Activated effector memory CD4-positive, alpha-beta T cell treated with Interleukin-2 at 50 U/mL for 16 hours (primary cell): ENCODE results near the gene SCIN.

Source experiments
- DNase-seq: peaks from one replicate; pipeline ENCODE4 v3.0.0-alpha.2; 2020

SCIN gene

DNA sequence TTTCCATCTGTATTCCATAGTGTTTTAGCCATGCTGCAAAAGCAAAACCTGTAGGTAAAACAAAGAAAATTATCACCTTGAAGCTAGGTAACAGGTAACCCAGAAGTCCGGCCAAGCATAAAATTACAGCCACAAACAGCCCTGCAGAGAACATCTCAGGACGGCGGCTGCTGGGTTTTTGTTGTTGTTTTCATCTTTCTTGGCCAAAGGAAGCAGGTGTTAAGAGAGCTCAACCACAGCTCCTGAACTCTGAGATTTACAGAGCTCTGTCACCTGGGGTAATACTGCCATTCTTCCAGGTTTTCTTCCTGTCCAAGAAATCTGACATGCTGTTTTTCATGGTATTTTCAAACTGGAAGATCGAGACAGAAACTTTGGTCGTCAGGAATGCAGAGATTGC lies 847 bp upstream of the SCIN start:
- no peak for DNase-seq

DNA sequence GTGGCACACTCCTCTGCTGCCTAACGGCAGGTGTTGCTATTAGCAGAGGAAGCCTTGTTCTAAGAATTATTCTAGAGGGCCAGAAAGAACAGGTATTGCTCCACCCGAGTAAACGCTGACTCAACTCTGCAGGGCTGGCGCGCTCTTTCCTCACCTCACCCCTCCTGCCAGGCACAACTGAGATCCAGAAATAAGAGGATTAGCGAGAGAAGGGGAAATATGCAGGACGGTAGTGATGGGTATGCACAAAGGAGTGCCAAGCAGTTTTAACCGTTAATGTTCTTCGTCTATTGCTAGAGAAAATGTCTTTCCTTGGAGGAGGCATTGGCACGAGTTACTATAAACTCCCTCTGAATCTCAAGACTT lies 369 bp upstream of the SCIN start:
- DNase-seq = no peak

DNA sequence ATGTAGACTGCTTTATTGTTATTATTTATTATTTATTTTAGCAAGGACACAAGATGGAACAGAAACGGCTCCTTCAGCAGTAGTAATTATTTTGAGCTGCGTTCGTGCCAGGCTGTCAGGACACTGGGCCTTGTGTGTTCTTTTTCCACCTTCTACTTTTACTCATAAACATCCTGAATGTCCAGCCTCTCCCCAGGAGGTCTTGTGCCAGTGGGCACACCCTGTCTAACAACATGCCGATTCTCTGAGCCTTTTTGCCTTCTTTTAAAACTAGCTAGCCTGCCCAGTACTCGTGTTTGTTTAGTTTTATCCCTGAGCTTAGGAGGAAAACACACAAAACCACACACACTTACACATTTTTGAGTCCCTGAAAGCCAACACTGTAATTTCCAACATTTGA lies 1.2 kb downstream of the SCIN start:
- no peak for DNase-seq

DNA sequence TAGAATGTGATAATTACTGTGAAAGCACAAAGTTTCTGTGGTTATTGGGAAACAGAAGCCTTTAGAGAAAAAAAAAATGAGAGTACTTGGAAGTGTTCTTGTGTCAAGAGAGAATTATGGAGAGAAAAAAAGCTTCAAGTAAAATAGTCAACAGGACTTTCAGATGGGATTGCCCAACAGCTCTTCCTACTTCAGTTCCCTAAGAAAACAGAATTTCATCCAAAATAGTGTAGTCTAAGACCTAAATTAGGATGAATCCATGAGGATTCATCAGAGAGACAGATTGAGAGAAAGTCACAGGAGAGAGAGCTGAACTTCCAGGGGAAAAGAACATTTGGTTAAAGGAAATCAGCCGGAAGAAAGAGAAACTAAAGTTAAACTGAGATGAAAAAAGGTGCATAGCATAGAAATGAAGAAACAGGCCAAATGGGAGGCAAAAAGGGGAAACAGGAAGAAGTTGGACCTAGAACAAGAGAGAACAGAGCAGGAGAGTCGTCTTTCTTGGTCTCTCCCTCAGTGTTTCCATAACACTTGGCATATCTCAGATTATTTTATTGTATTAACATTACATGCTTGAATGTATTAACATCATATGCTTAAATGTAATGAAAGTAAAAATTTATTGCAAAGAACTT lies 2.5 kb downstream of the SCIN start:
- no peak for DNase-seq

DNA sequence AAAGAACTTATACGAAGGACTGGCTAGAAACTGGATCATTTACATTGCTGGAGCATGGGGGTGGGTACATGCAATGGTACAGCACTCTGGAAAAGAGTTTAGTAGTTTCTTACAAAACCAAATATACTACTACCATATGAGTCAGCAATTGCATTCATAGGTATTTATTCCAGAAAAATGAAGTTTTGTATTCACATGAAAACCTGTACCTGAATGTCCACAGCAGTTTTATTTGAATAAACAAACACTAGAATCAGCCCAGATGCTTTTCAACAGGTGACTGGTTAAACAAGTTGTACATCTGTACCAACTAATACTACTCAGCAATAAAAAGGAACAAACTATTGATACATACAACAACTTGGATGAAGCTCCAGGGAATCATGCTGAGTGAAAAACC lies 3.4 kb downstream of the SCIN start:
- DNase-seq = no peak

DNA sequence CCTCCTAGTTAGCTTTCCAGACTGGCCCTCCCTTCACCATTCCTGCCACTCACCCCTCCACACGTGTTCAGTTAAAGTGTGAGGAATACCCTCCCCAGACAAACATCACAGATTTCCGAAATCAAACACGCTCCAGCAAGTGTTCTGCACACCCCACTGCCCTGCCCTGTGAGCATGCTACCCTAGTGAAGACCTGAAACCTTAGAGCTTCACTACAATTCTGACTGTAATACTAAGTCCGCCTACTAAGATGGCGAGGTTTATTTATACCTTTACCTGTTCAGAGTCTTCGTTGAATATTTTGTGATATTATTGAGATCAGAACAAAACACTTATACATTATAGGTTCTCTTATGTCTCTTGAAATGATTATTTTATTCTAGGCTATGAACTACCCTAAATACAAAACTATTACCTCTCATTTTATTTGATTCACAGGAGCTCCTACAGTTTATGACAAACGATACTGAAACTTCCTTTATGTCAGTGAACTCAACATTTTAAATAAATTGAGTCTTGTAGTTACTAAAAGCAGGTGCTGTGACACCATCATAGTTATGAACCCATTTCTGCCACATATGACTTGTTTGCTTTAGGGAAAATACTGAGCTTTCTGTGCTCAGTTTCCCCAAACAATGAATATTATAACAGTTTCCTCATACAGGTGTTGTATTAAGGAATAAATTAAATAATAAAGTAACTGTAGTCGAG lies 8.6 kb downstream of the SCIN start:
- no peak for DNase-seq

DNA sequence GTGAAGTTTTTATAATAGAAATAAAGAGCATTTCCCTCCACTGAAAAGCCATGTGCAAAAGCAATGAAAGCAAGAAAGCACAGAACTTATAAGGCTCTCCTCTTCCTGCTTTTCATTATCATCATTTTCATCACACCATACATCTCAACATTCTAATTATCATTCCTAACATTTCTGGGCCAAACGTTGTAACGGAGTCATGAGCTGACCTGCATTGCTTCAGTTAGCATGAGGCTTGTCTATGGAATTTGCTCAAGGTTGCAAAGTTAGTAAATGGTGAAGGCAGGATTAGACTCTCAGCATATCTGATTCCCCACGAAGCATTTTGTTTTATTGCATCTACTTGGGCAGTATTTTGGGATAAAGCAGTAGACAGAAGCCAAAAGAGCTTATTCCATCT lies 11.4 kb downstream of the SCIN start:
- DNase-seq = no peak

DNA sequence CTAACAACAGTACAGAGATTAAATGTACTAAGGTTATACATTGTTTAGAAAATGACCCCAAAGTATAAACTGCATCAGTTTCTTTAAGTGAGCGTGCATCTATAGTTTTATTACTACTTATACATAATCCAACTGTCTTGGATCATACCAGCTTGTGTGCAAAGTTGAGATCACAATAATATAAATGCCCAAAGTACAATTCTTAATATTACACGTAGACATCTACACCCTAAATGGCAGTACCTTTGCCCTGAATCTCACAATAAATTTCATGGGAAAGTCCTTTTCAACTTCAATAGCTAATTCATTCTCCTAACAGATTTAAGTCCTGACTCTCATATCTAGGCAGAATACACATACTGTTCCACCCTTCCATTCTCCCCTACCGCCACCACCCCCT lies 11.8 kb downstream of the SCIN start:
- no peak for DNase-seq

DNA sequence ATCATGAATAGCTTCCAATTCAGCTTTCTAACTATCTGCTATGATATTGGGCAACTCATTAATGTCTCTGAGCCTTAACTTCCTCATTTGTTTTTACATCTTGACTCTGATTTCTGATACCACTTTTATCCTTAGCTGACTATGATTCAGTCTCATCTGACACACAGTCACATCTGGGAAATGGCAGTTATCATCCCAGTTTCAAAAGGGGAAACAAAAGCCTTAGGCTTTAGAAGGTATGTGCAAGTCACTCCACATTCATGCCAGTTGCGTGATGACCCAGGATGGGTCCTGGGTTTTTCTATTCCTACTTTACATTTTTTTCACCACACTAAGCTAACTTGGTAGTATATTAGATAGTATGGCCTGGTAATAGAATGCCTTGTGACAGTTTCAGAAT lies 12.7 kb downstream of the SCIN start:
- no peak for DNase-seq

DNA sequence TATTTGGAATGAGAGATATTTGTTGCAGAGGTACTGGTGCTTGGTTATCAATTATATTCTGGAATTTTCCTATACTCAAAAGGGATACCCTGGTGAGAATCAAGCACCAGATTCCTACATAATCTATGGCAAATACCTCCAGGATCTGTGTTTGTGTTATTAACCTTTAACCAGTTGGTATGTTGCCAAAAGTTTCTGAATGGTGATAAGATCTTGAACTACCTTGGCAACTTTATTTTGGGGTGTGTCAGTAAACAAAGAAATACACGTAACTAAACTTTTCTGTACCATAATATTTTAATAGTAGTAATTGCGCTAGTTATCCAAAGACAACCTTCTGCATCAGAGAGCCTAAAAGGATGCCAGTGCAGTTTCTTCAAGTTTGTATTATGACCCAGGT lies 13.4 kb downstream of the SCIN start:
- DNase-seq = no peak

DNA sequence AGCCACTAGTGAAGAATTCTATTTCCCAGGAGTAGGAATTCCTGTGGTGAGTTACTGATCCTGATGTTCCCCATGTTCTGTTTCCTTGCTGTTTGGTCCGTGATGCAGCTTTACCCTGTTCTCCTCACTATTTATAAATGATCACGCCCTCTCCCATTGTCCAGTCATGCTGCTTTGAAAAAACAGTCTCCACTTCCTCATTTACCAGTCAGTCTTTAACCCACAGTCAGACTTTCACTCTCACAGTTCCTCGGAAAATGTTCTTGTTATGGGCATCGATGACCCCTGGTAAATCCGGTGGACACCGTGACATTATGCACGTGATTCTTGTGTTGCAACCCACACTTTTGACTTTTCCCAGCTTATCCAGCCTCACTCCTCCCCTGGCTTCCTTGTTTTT lies 14.4 kb downstream of the SCIN start:
- no peak for DNase-seq

DNA sequence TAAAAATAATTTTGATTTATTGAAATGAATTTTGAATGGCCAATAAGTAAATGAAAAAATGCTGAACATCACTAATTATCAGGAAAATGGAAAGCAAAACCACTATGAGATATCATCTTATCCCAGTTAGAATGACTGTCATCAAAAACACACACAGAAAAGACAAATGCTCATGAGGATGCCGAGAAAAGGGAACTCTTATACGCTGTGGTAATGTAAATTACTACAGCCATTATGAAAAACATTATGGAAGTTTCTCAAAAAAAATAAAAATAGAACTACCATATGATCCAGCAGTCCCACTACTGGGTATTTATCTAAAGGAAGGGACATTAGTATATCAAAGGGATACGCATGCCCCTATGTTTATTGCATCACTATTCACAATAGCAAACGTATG lies 15.8 kb downstream of the SCIN start:
- no peak for DNase-seq

DNA sequence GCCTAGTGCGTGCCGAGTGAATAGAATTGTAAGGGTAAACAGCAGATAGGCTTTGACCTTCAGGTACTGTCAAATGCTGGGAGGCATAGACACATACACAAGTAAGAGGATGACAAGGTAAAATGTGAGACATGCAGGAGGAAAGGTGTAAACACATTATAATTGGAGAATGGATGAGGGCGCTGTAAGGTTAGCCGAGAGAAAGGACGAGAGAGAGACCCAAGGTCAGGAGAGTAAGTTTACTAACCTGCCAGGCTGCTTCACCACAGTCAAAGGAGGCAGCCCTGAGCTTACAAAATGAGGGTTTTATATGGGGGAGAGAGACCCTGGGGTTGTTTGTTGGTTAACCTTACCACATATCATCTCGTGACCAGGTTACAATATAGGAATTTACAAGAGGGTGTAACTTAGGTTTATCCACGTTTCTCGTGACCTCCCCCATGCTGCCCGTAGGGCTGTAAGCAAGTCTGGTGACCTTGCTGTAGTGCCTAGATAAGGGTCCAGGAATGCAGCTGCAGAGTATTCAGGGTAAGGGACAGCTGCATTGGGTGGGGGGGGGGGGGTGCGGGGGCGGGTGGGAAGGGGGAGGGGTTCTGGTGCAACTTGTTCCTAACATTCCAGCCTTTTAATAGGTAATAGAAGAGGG lies 17.9 kb downstream of the SCIN start:
- DNase-seq = no peak

DNA sequence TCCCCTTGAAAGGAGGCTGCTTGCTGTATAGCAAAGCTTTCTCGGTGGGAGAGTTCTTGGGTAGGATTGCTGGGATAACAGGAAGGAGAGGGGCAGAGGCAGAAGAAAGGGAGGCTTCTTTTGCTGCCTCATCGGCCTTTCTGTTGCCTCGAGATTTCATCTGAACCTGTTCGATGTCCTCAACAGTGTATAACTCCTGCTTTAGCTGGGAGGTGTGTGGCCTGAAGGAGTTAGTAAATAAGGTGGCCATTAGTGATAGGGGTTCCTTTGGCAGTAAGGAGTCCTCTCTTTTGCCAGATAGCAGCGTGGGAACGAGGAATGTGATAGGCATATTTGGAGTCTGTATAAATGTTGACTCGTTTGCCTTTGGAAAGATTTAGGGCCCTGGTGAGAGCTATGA lies 20.0 kb downstream of the SCIN start:
- DNase-seq = no peak

DNA sequence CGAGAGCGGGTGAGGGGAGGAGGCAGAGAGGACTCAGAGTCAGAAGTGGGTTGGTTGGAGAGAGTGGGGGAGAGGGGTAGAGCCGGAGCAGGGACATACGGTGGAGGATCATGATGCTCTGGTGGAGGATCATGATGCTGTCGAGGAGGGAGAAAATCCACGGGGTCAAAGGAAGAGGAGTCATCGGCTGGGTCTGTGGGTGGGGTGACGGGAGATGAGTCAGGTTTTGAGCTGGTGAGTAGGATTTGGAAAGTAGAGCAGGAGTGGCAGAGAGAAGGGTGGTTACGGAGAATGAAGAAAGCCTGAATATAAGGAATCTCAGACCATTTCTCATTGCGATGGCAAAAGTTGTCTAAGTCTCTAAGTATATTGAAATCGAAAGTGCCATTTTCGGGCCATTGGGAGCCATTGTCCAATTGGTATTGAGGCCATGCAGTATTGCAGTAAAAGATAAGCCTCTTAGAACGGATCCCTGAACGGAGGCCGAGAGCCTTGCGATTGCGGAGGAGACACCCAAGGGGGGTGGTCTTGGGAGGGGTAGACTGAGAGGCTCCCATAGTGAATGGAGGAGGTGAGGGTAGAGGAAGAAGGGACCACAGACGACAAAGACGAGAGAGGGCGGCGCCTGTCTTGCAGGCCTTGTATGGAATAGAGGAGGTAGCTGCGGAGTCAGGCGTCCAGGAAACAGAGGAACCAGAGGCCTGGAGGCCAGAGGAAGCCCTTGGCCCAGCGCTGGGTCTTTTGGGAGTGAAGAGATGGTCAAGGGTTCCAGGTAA lies 23.8 kb downstream of the SCIN start:
- no peak for DNase-seq

DNA sequence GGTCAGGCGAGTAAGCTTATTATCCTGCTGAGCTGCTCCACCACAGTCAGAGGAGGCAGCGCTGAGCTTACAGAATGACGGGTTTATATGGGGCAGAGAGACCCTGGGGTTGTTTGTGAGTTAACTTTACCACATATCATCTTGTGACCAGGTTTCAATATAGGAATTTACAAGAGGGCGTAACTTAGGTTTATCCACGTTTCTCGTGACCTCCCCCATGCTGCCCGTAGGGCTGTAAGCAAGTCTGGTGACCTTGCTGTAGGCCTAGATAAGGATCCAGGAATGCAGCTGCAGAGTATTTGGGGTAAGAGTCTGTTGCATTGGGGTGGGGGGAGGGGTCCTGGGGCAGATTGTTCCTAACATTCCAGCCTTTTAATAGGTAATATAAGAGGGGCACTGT lies 24.6 kb downstream of the SCIN start:
- no peak for DNase-seq

DNA sequence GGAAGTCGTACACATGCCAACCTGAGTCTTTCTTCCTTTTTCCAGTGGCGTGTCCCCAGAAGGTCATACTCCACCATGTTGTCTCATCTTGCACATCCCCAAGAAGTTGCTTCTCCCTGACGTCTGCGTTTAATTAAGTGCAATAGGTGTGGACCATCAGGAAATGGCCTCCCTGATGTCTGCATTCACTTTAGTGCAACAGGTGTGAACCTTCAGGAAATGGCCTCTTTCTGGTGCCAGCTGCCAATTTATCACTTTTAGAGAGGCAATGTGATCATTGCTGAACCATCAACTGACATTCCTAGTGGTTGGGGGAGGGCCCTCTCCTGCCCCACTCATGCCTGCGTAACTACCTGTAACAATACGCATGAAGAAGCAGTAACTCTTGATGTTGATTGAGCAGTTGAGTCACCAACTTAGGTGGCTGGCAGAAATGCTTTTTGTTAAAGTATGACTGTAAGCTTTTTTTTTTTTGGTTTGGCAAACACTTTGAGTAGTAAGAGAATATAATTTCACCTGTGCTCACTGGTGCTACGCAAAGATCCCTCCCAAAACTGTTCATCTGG lies 25.8 kb downstream of the SCIN start:
- no peak for DNase-seq

DNA sequence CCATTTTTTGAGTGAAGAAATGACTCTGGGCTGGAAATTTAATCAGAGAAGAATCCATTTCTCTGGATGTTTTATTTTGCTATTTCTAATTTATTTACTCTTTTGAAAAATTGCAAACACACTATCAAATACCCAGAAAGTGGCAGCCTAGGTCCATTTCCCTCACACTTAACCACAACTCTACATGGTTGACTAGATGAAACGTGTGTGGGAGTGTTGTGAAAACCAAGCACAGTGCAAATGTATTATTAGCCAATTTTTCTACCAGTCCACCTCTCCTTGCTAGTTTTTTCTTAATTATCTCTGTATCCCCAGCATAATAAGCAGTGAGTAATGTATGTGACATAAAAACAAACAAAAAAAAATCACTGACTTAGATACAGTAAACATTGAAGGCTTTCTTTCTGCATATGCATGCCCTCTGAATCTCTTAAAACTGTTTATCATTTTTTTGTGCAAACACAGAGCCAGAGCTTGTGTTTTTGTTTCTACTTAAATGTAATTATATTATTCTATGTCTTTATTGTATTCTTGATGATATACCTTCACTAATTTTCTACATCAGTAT lies 30.9 kb downstream of the SCIN start:
- DNase-seq = no peak

DNA sequence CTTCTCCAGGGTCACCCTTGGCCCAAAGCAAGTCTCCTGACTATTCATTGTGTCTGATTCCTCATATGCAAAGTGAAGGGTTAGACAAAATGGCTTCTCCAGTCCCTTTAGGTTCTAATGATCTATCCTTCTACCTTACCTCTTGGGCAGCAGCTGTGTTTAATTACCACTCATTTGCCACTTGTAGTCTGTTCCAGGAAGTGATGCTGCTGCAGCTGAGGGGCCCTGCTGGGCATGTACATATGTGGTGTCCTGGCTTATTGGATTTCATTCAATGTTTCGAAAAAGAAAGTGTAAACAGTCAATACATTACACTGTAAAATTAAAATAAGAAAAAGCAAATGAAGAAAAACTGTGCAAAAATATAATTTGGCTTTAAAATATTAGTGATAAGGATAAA lies 36.6 kb downstream of the SCIN start:
- no peak for DNase-seq

DNA sequence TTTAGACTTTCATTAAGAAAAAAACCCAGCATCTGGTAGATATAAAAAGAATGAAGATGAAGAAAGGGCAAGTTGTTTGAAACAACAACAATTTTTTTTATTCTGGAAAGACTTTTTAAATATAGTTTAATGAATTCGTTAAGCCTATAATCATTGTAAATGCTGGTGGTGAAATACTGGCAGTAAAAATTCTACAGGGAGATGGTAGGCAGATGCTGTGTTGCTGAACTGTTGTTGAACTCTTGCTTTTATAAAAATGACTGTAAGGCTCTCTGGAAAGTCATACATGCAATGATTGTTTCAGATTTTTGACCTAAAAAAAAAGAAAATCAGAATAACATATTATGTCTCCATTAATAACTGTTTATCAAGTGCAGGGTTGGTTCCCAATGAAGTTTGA lies 39.0 kb downstream of the SCIN start:
- DNase-seq = no peak

DNA sequence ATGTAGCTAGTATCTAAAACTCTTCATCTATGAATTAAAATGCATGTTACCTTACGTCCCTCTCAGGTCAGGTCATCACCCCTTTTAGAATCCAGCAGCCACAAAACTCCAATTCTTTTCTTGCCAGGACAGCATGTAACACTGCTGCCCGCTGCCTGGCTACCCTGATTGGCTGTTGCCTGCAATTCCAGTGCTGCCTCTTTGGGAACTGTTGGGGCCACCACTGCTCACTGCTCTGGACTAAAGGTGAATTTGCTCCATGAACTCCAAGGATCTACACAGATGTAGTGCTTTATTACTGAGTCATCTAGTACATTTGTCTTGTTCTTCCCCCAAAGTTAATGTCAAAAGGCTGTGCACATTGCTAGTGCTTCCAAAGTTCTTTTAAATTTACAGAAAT lies 40.4 kb downstream of the SCIN start:
- DNase-seq = no peak

DNA sequence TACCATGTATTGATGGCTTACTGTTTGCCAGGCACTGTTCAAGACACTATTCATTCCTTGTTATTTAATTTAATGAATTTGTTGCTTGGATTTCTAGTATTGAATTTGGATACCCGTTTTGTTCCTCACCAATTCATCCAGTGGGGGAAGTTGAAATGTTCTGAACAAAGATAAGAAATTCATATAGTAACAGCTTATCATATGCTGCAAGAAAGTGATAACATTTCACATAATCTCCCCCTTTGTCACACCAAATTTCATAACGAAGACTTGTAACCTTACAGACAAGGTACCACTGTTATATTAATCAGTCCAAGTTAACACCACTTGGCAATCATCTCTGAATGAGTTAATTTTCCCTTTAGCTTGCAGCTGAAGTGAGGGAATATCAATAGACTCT lies 42.1 kb downstream of the SCIN start:
- no peak for DNase-seq

DNA sequence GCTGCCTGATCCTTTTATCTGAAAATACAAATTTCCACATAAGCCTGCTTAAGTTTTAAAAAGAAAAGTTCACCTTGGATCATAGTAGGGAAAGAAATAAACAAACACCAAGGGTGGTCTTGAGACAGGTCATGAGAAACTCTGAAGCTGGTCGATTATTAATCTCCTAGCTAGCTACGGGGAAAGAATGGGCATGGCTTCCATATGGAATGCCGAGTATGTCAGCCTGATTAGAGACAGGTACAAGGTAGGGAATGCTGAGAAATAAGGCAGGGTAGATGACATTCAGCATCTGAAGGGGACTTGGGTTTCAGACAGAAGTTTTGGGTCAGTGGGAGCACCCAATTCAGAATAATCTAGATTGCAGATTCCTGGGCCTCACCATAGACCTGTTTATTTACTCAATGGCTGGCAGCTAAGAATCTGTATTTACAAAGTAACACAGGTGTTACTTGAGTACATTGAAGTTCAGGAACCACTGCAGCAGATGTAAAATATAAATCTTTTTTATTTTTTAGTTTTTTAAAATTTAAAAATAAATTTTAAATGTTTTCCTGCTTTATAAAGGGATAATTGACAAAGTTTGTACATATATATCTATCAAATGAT lies 49.0 kb downstream of the SCIN start:
- no peak for DNase-seq
